Measurements from ENCODE around the gene NMNAT2.
"Not testable (repeated sequence)": the region's sequence is repeated elsewhere in the genome, so short reads cannot be mapped to it uniquely, and the experiment has no call there.

Gene NMNAT2

GRCh38 chr1:183285256-183285655 is 132.9 kb downstream of the NMNAT2 start:
- DNase-seq (ENCODE audit: low spot score) = no peak

- no peak for DNase-seq (ENCODE audit: low spot score)
Measured at GRCh38 chr1:183284086-183284485, 134.1 kb downstream of the NMNAT2 start.

GRCh38 chr1:183283286-183283685 is 134.9 kb downstream of the NMNAT2 start:
- DNase-seq (ENCODE audit: low spot score) = no peak

GRCh38 chr1:183282101-183282855 is 135.9 kb downstream of the NMNAT2 start:
- DNase-seq (ENCODE audit: low spot score) = no peak

- peak; percentile 67 for DNase-seq (ENCODE audit: low spot score)
Measured at GRCh38 chr1:183281553-183282091, 136.6 kb downstream of the NMNAT2 start.

GRCh38 chr1:183281039-183281438 is 137.1 kb downstream of the NMNAT2 start:
- DNase-seq (ENCODE audit: low spot score) = no peak

GRCh38 chr1:183279835-183280234 is 138.3 kb downstream of the NMNAT2 start:
- no peak for DNase-seq (ENCODE audit: low spot score)

GRCh38 chr1:183278739-183279591 is 139.2 kb downstream of the NMNAT2 start:
- no peak for DNase-seq (ENCODE audit: low spot score)

- DNase-seq (ENCODE audit: low spot score) = no peak
Measured at GRCh38 chr1:183277821-183278738, 140.1 kb downstream of the NMNAT2 start.

- no peak for DNase-seq (ENCODE audit: low spot score)
Measured at GRCh38 chr1:183276386-183277080, 141.6 kb downstream of the NMNAT2 start.

- DNase-seq (ENCODE audit: low spot score) = no peak
Measured at GRCh38 chr1:183275322-183275721, 142.9 kb downstream of the NMNAT2 start.

- no peak for DNase-seq (ENCODE audit: low spot score)
Measured at GRCh38 chr1:183274836-183275235, 143.3 kb downstream of the NMNAT2 start.

- DNase-seq (ENCODE audit: low spot score) = not testable (repeated sequence)
Measured at GRCh38 chr1:183273984-183274383, 144.2 kb downstream of the NMNAT2 start.

- DNase-seq (ENCODE audit: low spot score) = no peak
Measured at GRCh38 chr1:183273300-183273699, 144.9 kb downstream of the NMNAT2 start.

- no peak for DNase-seq (ENCODE audit: low spot score)
Measured at GRCh38 chr1:183272390-183272848, 145.8 kb downstream of the NMNAT2 start.

- no peak for DNase-seq (ENCODE audit: low spot score)
Measured at GRCh38 chr1:183270541-183271141, 147.5 kb downstream of the NMNAT2 start.

GRCh38 chr1:183267646-183268431 is 150.3 kb downstream of the NMNAT2 start:
- no peak for DNase-seq (ENCODE audit: low spot score)

- DNase-seq (ENCODE audit: low spot score) = no peak
Measured at GRCh38 chr1:183263886-183264602, 154.1 kb downstream of the NMNAT2 start.

- no peak for DNase-seq (ENCODE audit: low spot score)
Measured at GRCh38 chr1:183262628-183263200, 155.5 kb downstream of the NMNAT2 start.
